CD4-positive, CD25-positive, alpha-beta regulatory T cell (primary cell): ENCODE data around the gene OSBP2. TPM values are rescaled to one million over a fixed set of nuclear protein-coding genes. Genes with fewer than 3 reads are reported as not detected.
"Not testable (repeated sequence)": the region's sequence is repeated elsewhere in the genome, so short reads cannot be mapped to it uniquely, and the experiment has no call there.

Source experiments
- ATAC-seq, 2 donors: fragments of 150-1000 bp; cut with Tn5 transposase; one replicate each; pipeline ENCODE4 v1.10.0; 2021; ENCODE audit warnings: low read depth in 2 of 2, moderate number of reproducible peaks in 2 of 2, moderate library complexity in 1 of 2
- DNase-seq, 3 donors: peaks; one replicate each; pipeline versions ENCODE4 v3.0.0 to v3.0.0-alpha.2; 2012 to 2022; ENCODE audit warnings: mixed read lengths in 1 of 3
- H3K27ac ChIP-seq: one replicate; pipeline ENCODE4 v1.7.0; 2013; ENCODE audit warnings: mild to moderate bottlenecking, low read length; ENCODE audit not compliant: insufficient read depth, poor library complexity, severe bottlenecking
- H3K27me3 ChIP-seq: one replicate; pipeline ENCODE4 v1.7.0; 2013; ENCODE audit warnings: low read length; ENCODE audit not compliant: control insufficient read depth, insufficient read depth
- H3K36me3 ChIP-seq: one replicate; pipeline ENCODE4 v1.7.0; 2013; ENCODE audit warnings: mild to moderate bottlenecking, low read length, moderate library complexity; ENCODE audit not compliant: control insufficient read depth, insufficient read depth
- H3K4me1 ChIP-seq: 2 replicates; pipeline ENCODE4 v1.7.0; 2013; ENCODE audit warnings: mild to moderate bottlenecking, low read length; ENCODE audit not compliant: insufficient read depth, control insufficient read depth, poor library complexity, severe bottlenecking
- H3K4me3 ChIP-seq: one replicate; pipeline ENCODE4 v1.7.0; 2013; ENCODE audit warnings: low read depth, mild to moderate bottlenecking, low read length, moderate library complexity
- H3K9me3 ChIP-seq, 2 experiments: 1 replicate in 1 of 2; 2 replicates in 1 of 2; pipeline ENCODE4 v1.7.0; 2013; ENCODE audit warnings: low read length in 2 of 2, mild to moderate bottlenecking in 1 of 2, moderate library complexity in 1 of 2; ENCODE audit not compliant: control insufficient read depth in 2 of 2
- H3K27ac Mint-ChIP-seq, 3 donors: one replicate each; pipeline ENCODE4 v1.8.0; 2020 to 2022; ENCODE audit warnings: mild to moderate bottlenecking in 3 of 3, mixed read lengths in 3 of 3, moderate library complexity in 2 of 3
- H3K27me3 Mint-ChIP-seq: one replicate; pipeline ENCODE4 v1.8.0; 2022; ENCODE audit warnings: mild to moderate bottlenecking, mixed read lengths
- H3K36me3 Mint-ChIP-seq: one replicate; pipeline ENCODE4 v1.8.0; 2020; ENCODE audit warnings: mixed read lengths
- H3K4me1 Mint-ChIP-seq, 4 donors: one replicate each; pipeline ENCODE4 v1.8.0; 2020 to 2022; ENCODE audit warnings: mixed read lengths in 4 of 4, mild to moderate bottlenecking in 1 of 4
- H3K4me3 Mint-ChIP-seq, 4 donors: one replicate each; pipeline ENCODE4 v1.8.0; 2020 to 2022; ENCODE audit warnings: mild to moderate bottlenecking in 4 of 4, mixed read lengths in 4 of 4, moderate library complexity in 3 of 4
- H3K9me3 Mint-ChIP-seq, 7 donors: one replicate each; pipeline ENCODE4 v1.8.0; 2020 to 2022; ENCODE audit warnings: mixed read lengths in 7 of 7, mild to moderate bottlenecking in 3 of 7, moderate library complexity in 2 of 7
- polyA plus RNA-seq, 4 donors: library from polyadenylated mRNA; unstranded; fragments of 300-500 nt; fragmentation: Illumina TruSeq; gene quantifications; one replicate each; pipeline ENCODE4 v1.2.3, GENCODE V29; 2021
- total RNA-seq: library from RNA; stranded (reverse); gene quantifications from one replicate; pipeline ENCODE4 v1.2.3, GENCODE V29; 2022

OSBP2 gene
- total and polyA plus RNA-seq, 5 donors from 2014 or later = 0.86 to 9.9 (median 1.7) TPM

GRCh38 chr22:30767661-30768060 is 73.0 kb downstream of the OSBP2 start:
- DNase-seq (no peak), ATAC-seq (no peak)
- Histone ChIP-seq H3K27me3 (no peaks in the 10 kb centered on the region), H3K27ac (no peak overlapping the region), H3K36me3 (no peaks in the 10 kb centered on the region), H3K4me3 (no peak overlapping the region), H3K4me1 (no peaks in the 10 kb centered on the region), H3K9me3 (no peaks in the 10 kb centered on the region)
- H3K9me3 Mint-ChIP-seq = no peaks in the 10 kb centered on the region
- no peak overlapping the region for H3K4me3 Mint-ChIP-seq
- peaks cover 4% of the 10 kb centered on the region for H3K27me3 Mint-ChIP-seq
- H3K36me3 Mint-ChIP-seq = no peaks in the 10 kb centered on the region
- peaks cover 0 to 10% (median 3%) of the 10 kb centered on the region in 4 donors for H3K4me1 Mint-ChIP-seq
- H3K27ac Mint-ChIP-seq = no peak overlapping the region

GRCh38 chr22:30770716-30771115 is 76.0 kb downstream of the OSBP2 start:
- no peak overlapping the region for H3K27ac Mint-ChIP-seq
- Histone ChIP-seq H3K36me3 (no peaks in the 10 kb centered on the region), H3K4me1 (no peaks in the 10 kb centered on the region), H3K27me3 (no peaks in the 10 kb centered on the region), H3K27ac (no peak overlapping the region), H3K4me3 (no peak overlapping the region), H3K9me3 (no peaks in the 10 kb centered on the region)
- H3K4me3 Mint-ChIP-seq = no peak overlapping the region
- peaks cover 0 to 2% (median 0%) of the 10 kb centered on the region in 4 donors for H3K4me1 Mint-ChIP-seq
- DNase-seq (no peak), ATAC-seq (no peak)
- H3K36me3 Mint-ChIP-seq = no peaks in the 10 kb centered on the region
- peaks cover 4% of the 10 kb centered on the region for H3K27me3 Mint-ChIP-seq
- H3K9me3 Mint-ChIP-seq = no peaks in the 10 kb centered on the region

- Histone ChIP-seq H3K27ac (no peak overlapping the region), H3K27me3 (no peaks in the 10 kb centered on the region), H3K9me3 (no peaks in the 10 kb centered on the region), H3K4me3 (no peak overlapping the region), H3K36me3 (no peaks in the 10 kb centered on the region), H3K4me1 (no peaks in the 10 kb centered on the region)
- Mint-ChIP-seq H3K9me3 (peaks cover 0 to 1% (median 0%) of the 10 kb centered on the region in 7 donors), H3K27me3 (peaks cover 4% of the 10 kb centered on the region), H3K36me3 (no peaks in the 10 kb centered on the region), H3K4me3 (no peak overlapping the region), H3K4me1 (no peaks in the 10 kb centered on the region), H3K27ac (no peak overlapping the region)
- DNase-seq (no peak), ATAC-seq (no peak)
Observed at GRCh38 chr22:30773919-30774318, 79.2 kb downstream of the OSBP2 start.

GRCh38 chr22:30774566-30774965 is 79.9 kb downstream of the OSBP2 start:
- no peak for DNase-seq

GRCh38 chr22:30776476-30776875 is 81.8 kb downstream of the OSBP2 start:
- H3K4me1 Mint-ChIP-seq = peaks cover 0 to 3% (median under 1%) of the 10 kb centered on the region in 4 donors
- H3K4me3 Mint-ChIP-seq = no peak overlapping the region
- no peak overlapping the region for H3K4me3 ChIP-seq
- no peak overlapping the region for H3K27ac ChIP-seq
- H3K9me3 Mint-ChIP-seq = peaks cover 0 to 1% (median 0%) of the 10 kb centered on the region in 7 donors
- no peak for DNase-seq
- H3K27me3 ChIP-seq = no peaks in the 10 kb centered on the region
- H3K27me3 Mint-ChIP-seq = no peaks in the 10 kb centered on the region
- no peaks in the 10 kb centered on the region for H3K36me3 ChIP-seq
- no peaks in the 10 kb centered on the region for H3K4me1 ChIP-seq
- H3K9me3 ChIP-seq = no peaks in the 10 kb centered on the region
- H3K36me3 Mint-ChIP-seq = no peaks in the 10 kb centered on the region
- no peak for ATAC-seq
- H3K27ac Mint-ChIP-seq = no peak overlapping the region

More at GRCh38 chr22:30774566-30774965, 79.9 kb downstream of the OSBP2 start:
- no peak for ATAC-seq
- Mint-ChIP-seq H3K4me1 (no peaks in the 10 kb centered on the region), H3K36me3 (no peaks in the 10 kb centered on the region), H3K9me3 (peaks cover 0 to 1% (median 0%) of the 10 kb centered on the region in 7 donors), H3K4me3 (no peak overlapping the region), H3K27me3 (peaks cover 4% of the 10 kb centered on the region), H3K27ac (no peak overlapping the region)
- no peaks in the 10 kb centered on the region for H3K27me3 ChIP-seq
- H3K27ac ChIP-seq = no peak overlapping the region
- H3K4me1 ChIP-seq = no peaks in the 10 kb centered on the region
- H3K9me3 ChIP-seq = no peaks in the 10 kb centered on the region
- H3K4me3 ChIP-seq = no peak overlapping the region
- H3K36me3 ChIP-seq = no peaks in the 10 kb centered on the region

GRCh38 chr22:30777146-30777545 is 82.5 kb downstream of the OSBP2 start:
- not testable (repeated sequence) for H3K4me3 ChIP-seq, H3K36me3 ChIP-seq, H3K4me1 Mint-ChIP-seq, H3K4me3 Mint-ChIP-seq, DNase-seq, H3K27ac ChIP-seq, H3K27me3 Mint-ChIP-seq, H3K9me3 Mint-ChIP-seq, H3K9me3 ChIP-seq, H3K4me1 ChIP-seq, H3K27me3 ChIP-seq, H3K36me3 Mint-ChIP-seq, ATAC-seq
- H3K27ac Mint-ChIP-seq = peak overlapping the region in 1 of 3 donors; percentile 0

GRCh38 chr22:30777587-30777986 is 82.9 kb downstream of the OSBP2 start:
- peaks cover 0 to 3% (median under 1%) of the 10 kb centered on the region in 4 donors for H3K4me1 Mint-ChIP-seq
- Histone ChIP-seq H3K4me1 (no peaks in the 10 kb centered on the region), H3K4me3 (no peak overlapping the region), H3K9me3 (no peaks in the 10 kb centered on the region), H3K27me3 (no peaks in the 10 kb centered on the region), H3K27ac (no peak overlapping the region), H3K36me3 (no peaks in the 10 kb centered on the region)
- H3K36me3 Mint-ChIP-seq = peaks cover 4% of the 10 kb centered on the region
- peaks cover 0 to 1% (median 0%) of the 10 kb centered on the region in 7 donors for H3K9me3 Mint-ChIP-seq
- DNase-seq (no peak), ATAC-seq (no peak)
- no peak overlapping the region for H3K4me3 Mint-ChIP-seq
- H3K27ac Mint-ChIP-seq = peak overlapping the region in 1 of 3 donors; percentile 0
- no peaks in the 10 kb centered on the region for H3K27me3 Mint-ChIP-seq

- Histone ChIP-seq H3K27me3 (no peaks in the 10 kb centered on the region), H3K27ac (no peak overlapping the region), H3K9me3 (no peaks in the 10 kb centered on the region), H3K4me1 (no peaks in the 10 kb centered on the region), H3K4me3 (no peak overlapping the region), H3K36me3 (no peaks in the 10 kb centered on the region)
- H3K27ac Mint-ChIP-seq = peak overlapping the region in 1 of 3 donors; percentile 62
- no peak overlapping the region for H3K4me3 Mint-ChIP-seq
- ATAC-seq (no peak), DNase-seq (no peak)
- H3K9me3 Mint-ChIP-seq = peaks cover 0 to 1% (median 0%) of the 10 kb centered on the region in 7 donors
- peaks cover 5% of the 10 kb centered on the region for H3K36me3 Mint-ChIP-seq
- H3K27me3 Mint-ChIP-seq = no peaks in the 10 kb centered on the region
- H3K4me1 Mint-ChIP-seq = peaks cover 0 to 3% (median under 1%) of the 10 kb centered on the region in 4 donors
Observed at GRCh38 chr22:30778261-30778660, 83.6 kb downstream of the OSBP2 start.
